HepG2 (cell line): Measurements from ENCODE around the gene BCAS2. TPM values are rescaled to one million over a fixed set of nuclear protein-coding genes. Genes with fewer than 3 reads are reported as not detected.

Experiments
- ATAC-seq: fragments of 200-7000 bp; cut with Tn5 transposase; 3 replicates; pipeline ENCODE4 v1.9.1; 2020; ENCODE audit warnings: mild to moderate bottlenecking, moderate library complexity
- BruUV-seq: library from RNA; stranded (reverse); fragments of 400-500 nt; replicated peaks from 2 replicates; lab custom pipeline; 2021; lab: Mats Ljungman, UMichigan
- CTCF ChIA-PET: fragments of 300-600 bp; formaldehyde crosslinking; extraction: SDS; loops from one replicate; lab custom pipeline; 2021; ENCODE audit warnings: low total read pairs, inconsistent platforms, low intra/inter-chr PET ratio; lab: Yijun Ruan, JAX
- POLR2A ChIA-PET: fragments of 350-600 bp; sonication (Branson Sonifier 250); formaldehyde crosslinking; loops from one replicate; lab custom pipeline; 2020; ENCODE audit warnings: antibody characterized with exemption, inconsistent platforms; lab: Yijun Ruan, JAX
- DNase-seq: peaks from one replicate; pipeline ENCODE4 v3.0.0-alpha.2; 2015; ENCODE audit warnings: low spot score
- FAIRE-seq: peaks from 3 replicates; lab custom pipeline; 2011; peaks lifted over from hg19 to GRCh38; lab: Jason Lieb, UNC
- H2AFZ ChIP-seq: one replicate; pipeline ENCODE4 v1.6.1; 2011; ENCODE audit warnings: low read length, inconsistent platforms
- H3K27ac ChIP-seq: fragments of 300-600 bp; 3 replicates; pipeline ENCODE4 v1.8.0; 2011; ENCODE audit warnings: mixed run types, mild to moderate bottlenecking, mixed read lengths, low read length, inconsistent platforms; ENCODE audit not compliant: insufficient read depth; ENCODE audit errors: extremely low read length
- H3K27me3 ChIP-seq, 2 experiments: fragments of 200-600 bp in 1 of 2; 2 replicates in 1 of 2; 3 replicates in 1 of 2; pipeline versions ENCODE4 v1.6.0 to v1.8.0; 2011; ENCODE audit warnings: low read length in 2 of 2, mild to moderate bottlenecking in 2 of 2, moderate library complexity in 2 of 2, inconsistent platforms in 1 of 2; ENCODE audit not compliant: insufficient read depth in 2 of 2, control insufficient read depth in 1 of 2
- H3K36me3 ChIP-seq, 2 experiments: fragments of 200-600 bp in 1 of 2; replicated peaks in 1 of 2; 2 replicates in 1 of 2; 3 replicates in 1 of 2; pipeline versions ENCODE4 v1.5.1 to v1.8.0; 2011; ENCODE audit warnings: low read length in 2 of 2, inconsistent platforms in 1 of 2; ENCODE audit not compliant: insufficient read depth in 2 of 2, control insufficient read depth in 1 of 2
- H3K4me1 ChIP-seq: 2 replicates; pipeline ENCODE4 v1.5.1; 2012; ENCODE audit warnings: low read length, inconsistent platforms; ENCODE audit not compliant: insufficient read depth
- H3K4me2 ChIP-seq: 2 replicates; pipeline ENCODE4 v1.6.0; 2011; ENCODE audit warnings: low read depth, low read length, inconsistent platforms
- H3K4me3 ChIP-seq, 3 experiments: fragments of 200-600 bp in 1 of 3; sonication (generic), shearing (Covaris generic) in 1 of 3; replicated peaks in 1 of 3; 2 replicates each; pipeline ENCODE4 v1.5.1; 2011 to 2016; ENCODE audit warnings: low read length in 3 of 3, inconsistent platforms in 2 of 3, low read depth in 2 of 3, mild to moderate bottlenecking in 2 of 3, control low read depth in 1 of 3, mixed read lengths in 1 of 3; ENCODE audit not compliant: insufficient read depth in 1 of 3
- H3K79me2 ChIP-seq: one replicate; pipeline ENCODE4 v1.6.1; 2011; ENCODE audit warnings: low read length, inconsistent platforms; ENCODE audit not compliant: insufficient read depth
- H3K9ac ChIP-seq: 2 replicates; pipeline ENCODE4 v1.6.0; 2011; ENCODE audit warnings: mild to moderate bottlenecking, low read depth, low read length, inconsistent platforms; ENCODE audit not compliant: insufficient read depth
- H3K9me3 ChIP-seq: 2 replicates; pipeline ENCODE4 v1.5.1; 2012; ENCODE audit warnings: mild to moderate bottlenecking, low read length
- H4K20me1 ChIP-seq: 2 replicates; pipeline ENCODE4 v1.6.0; 2011; ENCODE audit warnings: inconsistent platforms, mild to moderate bottlenecking, low read length, moderate library complexity; ENCODE audit not compliant: insufficient read depth
- ADNP ChIP-seq: sonication (generic); formaldehyde crosslinking; IDR thresholded peaks from 2 replicates; pipeline ENCODE4 v1.4.0; 2020; ENCODE audit warnings: missing genetic modification reagents
- BHLHE40 ChIP-seq: IDR thresholded peaks from 2 replicates; pipeline ENCODE4 v1.6.1; 2011; ENCODE audit warnings: low read length, improper control_type of control experiment
- FOSL2 ChIP-seq: sonication (generic); formaldehyde crosslinking; IDR thresholded peaks from 2 replicates; pipeline ENCODE4 v1.4.0; 2020; ENCODE audit warnings: missing genetic modification reagents
- FOXK2 ChIP-seq: fragments of 450-650 bp; IDR thresholded peaks from 2 replicates; pipeline ENCODE4 v1.6.1; 2016
- HES4 ChIP-seq: sonication (generic); formaldehyde crosslinking; IDR thresholded peaks from 2 replicates; pipeline ENCODE4 v1.9.0; 2021; ENCODE audit warnings: mild to moderate bottlenecking, missing genetic modification reagents, borderline replicate concordance
- HOMEZ ChIP-seq: IDR thresholded peaks from 2 replicates; pipeline ENCODE4 v1.6.1; 2016; ENCODE audit warnings: low read depth
- KAT8 ChIP-seq: IDR thresholded peaks from 2 replicates; pipeline ENCODE4 v1.6.1; 2016; ENCODE audit warnings: missing genetic modification reagents, missing compliant biosample characterization
- KDM3A ChIP-seq: IDR thresholded peaks from 2 replicates; pipeline ENCODE4 v1.6.1; 2018; ENCODE audit warnings: low read depth, missing compliant biosample characterization
- KLF6 ChIP-seq: IDR thresholded peaks from 2 replicates; pipeline ENCODE4 v1.8.0; 2016; ENCODE audit warnings: missing biosample characterization, missing genetic modification reagents
- POLR2AphosphoS5 ChIP-seq: IDR thresholded peaks from 2 replicates; pipeline ENCODE4 v1.6.1; 2012; ENCODE audit warnings: low read depth, low read length
- TARDBP ChIP-seq: sonication (generic); formaldehyde crosslinking; IDR thresholded peaks from 2 replicates; pipeline ENCODE4 v1.8.0; 2022; ENCODE audit warnings: mild to moderate bottlenecking, missing genetic modification reagents
- ZNF543 ChIP-seq: sonication (generic); formaldehyde crosslinking; IDR thresholded peaks from 2 replicates; pipeline ENCODE4 v1.4.0; 2020; ENCODE audit warnings: mild to moderate bottlenecking, missing genetic modification reagents
- ZNF589 ChIP-seq: sonication (generic); formaldehyde crosslinking; conservative IDR thresholded peaks from 2 replicates; pipeline ENCODE4 v1.8.0; 2022; ENCODE audit warnings: mild to moderate bottlenecking, moderate library complexity, missing genetic modification reagents
- ZNF713 ChIP-seq: sonication (generic); formaldehyde crosslinking; IDR thresholded peaks from 2 replicates; pipeline ENCODE4 v1.4.0; 2020; ENCODE audit warnings: mild to moderate bottlenecking, missing genetic modification reagents
- WGBS: methylation state at CpG from one replicate; pipeline ENCODE4 v1.1.6; 2017; ENCODE audit warnings: low lambda C conversion rate; 5-methylcytosine and 5-hydroxymethylcytosine counted together
- in situ Hi-C: cut with HindIII; loops from 2 replicates; pipeline ENCODE4 v1.10.0; 2017; ENCODE audit warnings: low pct_unique_long_range_greater_than_20kb; ENCODE audit not compliant: extremely low pct_ligation_motif_present
- intact Hi-C: fragments of 100-400 bp; cut with micrococcal nuclease; formaldehyde crosslinking; loops from one replicate; pipeline ENCODE4 v1.10.0; 2022; ENCODE audit not compliant: unreplicated experiment
- polyA plus RNA-seq, 8 experiments: library from polyadenylated mRNA; depleted of rRNA in 3 of 8; stranded (reverse) in 7 of 8; unstranded in 1 of 8; fragments of >200 nt; fragmentation: Illumina TruSeq in 4 of 8; extraction: Trizol in 4 of 8; gene quantifications; 2 replicates each; pipeline versions ENCODE4 v1.2.1 to v1.2.3, GENCODE V29; 2011 to 2016; ENCODE audit warnings: low read depth in 4 of 8, missing spikeins in 1 of 8, mixed read lengths in 1 of 8; ENCODE audit not compliant: insufficient read depth in 1 of 8
- total RNA-seq, 5 experiments: library from RNA; depleted of rRNA; stranded (reverse); fragments of >200 nt; fragmentation: Illumina TruSeq; extraction: Trizol; gene quantifications; 2 replicates each; pipeline ENCODE4 v1.2.3, GENCODE V29; 2016; ENCODE audit warnings: low read depth in 1 of 5
- TF ChIP-seq, protein P1 (sequence below): sonication (generic); formaldehyde crosslinking; IDR thresholded peaks from 2 replicates; pipeline ENCODE4 v1.9.0; 2021; ENCODE audit warnings: missing genetic modification reagents, mild to moderate bottlenecking, borderline replicate concordance
- TF ChIP-seq, protein P2 (sequence below): sonication (generic); formaldehyde crosslinking; IDR thresholded peaks from 2 replicates; pipeline ENCODE4 v1.5.0; 2020; ENCODE audit warnings: mild to moderate bottlenecking, missing genetic modification reagents, borderline replicate concordance

Gene BCAS2
- total and polyA plus RNA-seq, 2 of the 13 experiments (the other 11 are each of a cell fraction or from before 2014, with no cell fraction given) = 18.0 to 47.4 TPM

- ATAC-seq (no peak), FAIRE-seq (no peak), DNase-seq (no peak)
- no peaks in the 10 kb centered on the region for H3K27me3 ChIP-seq
- in situ Hi-C loops = no loop called here
- 9% methylated on average over 1 of the region's 1 CpG for WGBS
- no TSS peak for BruUV-seq
- no peak overlapping the region for H3K27ac ChIP-seq
- ChIA-PET POLR2A (no interaction called here), CTCF (no interaction called here)
- TF ChIP-seq POLR2AphosphoS5 (no peak), ADNP (CRISPR knock-in tag) (no peak), ZNF589 (CRISPR knock-in tag) (no peak), BHLHE40 (no peak)
- TF ChIP-seq, protein P1, sequence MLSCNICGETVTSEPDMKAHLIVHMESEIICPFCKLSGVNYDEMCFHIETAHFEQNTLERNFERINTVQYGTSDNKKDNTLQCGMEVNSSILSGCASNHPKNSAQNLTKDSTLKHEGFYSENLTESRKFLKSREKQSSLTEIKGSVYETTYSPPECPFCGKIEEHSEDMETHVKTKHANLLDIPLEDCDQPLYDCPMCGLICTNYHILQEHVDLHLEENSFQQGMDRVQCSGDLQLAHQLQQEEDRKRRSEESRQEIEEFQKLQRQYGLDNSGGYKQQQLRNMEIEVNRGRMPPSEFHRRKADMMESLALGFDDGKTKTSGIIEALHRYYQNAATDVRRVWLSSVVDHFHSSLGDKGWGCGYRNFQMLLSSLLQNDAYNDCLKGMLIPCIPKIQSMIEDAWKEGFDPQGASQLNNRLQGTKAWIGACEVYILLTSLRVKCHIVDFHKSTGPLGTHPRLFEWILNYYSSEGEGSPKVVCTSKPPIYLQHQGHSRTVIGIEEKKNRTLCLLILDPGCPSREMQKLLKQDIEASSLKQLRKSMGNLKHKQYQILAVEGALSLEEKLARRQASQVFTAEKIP (CRISPR knock-in tag) = no peak
- no peaks in the 10 kb centered on the region for H4K20me1 ChIP-seq
- no peak overlapping the region for H3K4me3 ChIP-seq
- intact Hi-C loops = no loop called here
- H3K9ac ChIP-seq = no peak overlapping the region
- H3K4me1 ChIP-seq = peaks cover 26% of the 10 kb centered on the region
- H3K9me3 ChIP-seq = no peaks in the 10 kb centered on the region
- no peak overlapping the region for H3K4me2 ChIP-seq
- H2AFZ ChIP-seq = no peak overlapping the region
- no peaks in the 10 kb centered on the region for H3K79me2 ChIP-seq
- H3K36me3 ChIP-seq = no peaks in the 10 kb centered on the region
These were observed 36.1 kb downstream of the BCAS2 start for GRCh38 chr1:114545315-114545714.

DNA sequence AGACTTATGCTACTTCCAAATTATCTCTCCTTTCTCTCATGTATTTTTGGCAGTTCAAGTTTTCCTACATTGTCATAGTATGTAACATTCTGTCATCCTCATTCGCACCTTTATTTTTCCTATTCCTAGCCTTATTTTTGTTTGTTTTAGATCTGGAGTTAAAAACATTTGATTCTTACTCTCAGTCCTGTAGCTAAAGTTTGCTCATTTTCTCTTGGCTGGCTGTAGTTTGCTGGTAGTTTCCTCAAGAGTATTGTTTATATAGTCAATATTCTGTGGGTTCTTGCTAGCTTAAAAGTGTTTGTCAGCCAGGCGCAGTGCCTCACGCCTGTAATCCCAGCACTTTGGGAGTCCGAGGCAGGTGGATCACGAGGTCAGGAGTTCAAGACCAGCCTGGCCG is 40.6 kb downstream of the BCAS2 start:
- ChIA-PET POLR2A (no interaction called here), CTCF (no interaction called here)
- no peaks in the 10 kb centered on the region for H3K36me3 ChIP-seq
- in situ Hi-C loops = no loop called here
- H2AFZ ChIP-seq = no peak overlapping the region
- no peak overlapping the region for H3K9ac ChIP-seq
- DNase-seq (no peak), ATAC-seq (no peak), FAIRE-seq (no peak)
- no peaks in the 10 kb centered on the region; a peak in 1 of 5 replicates for H3K27me3 ChIP-seq
- H3K79me2 ChIP-seq = no peaks in the 10 kb centered on the region
- no peak overlapping the region for H3K4me3 ChIP-seq
- no peak overlapping the region for H3K27ac ChIP-seq
- BruUV-seq = no TSS peak
- H3K4me1 ChIP-seq = peaks cover 19% of the 10 kb centered on the region; the same call in 1 of the 2 replicates
- H3K4me2 ChIP-seq = no peak overlapping the region
- no peaks in the 10 kb centered on the region for H3K9me3 ChIP-seq
- 10% methylated on average over 6 of the region's 6 CpGs for WGBS
- H4K20me1 ChIP-seq = no peaks in the 10 kb centered on the region
- intact Hi-C loops = no loop called here
- TF ChIP-seq HOMEZ = no peak
- TF ChIP-seq KDM3A = no peak
- TF ChIP-seq TARDBP (CRISPR knock-in tag) = no peak
- TF ChIP-seq KLF6 (CRISPR knock-in tag) = no peak
- TF ChIP-seq FOSL2 (CRISPR knock-in tag) = no peak
- TF ChIP-seq, protein P2, sequence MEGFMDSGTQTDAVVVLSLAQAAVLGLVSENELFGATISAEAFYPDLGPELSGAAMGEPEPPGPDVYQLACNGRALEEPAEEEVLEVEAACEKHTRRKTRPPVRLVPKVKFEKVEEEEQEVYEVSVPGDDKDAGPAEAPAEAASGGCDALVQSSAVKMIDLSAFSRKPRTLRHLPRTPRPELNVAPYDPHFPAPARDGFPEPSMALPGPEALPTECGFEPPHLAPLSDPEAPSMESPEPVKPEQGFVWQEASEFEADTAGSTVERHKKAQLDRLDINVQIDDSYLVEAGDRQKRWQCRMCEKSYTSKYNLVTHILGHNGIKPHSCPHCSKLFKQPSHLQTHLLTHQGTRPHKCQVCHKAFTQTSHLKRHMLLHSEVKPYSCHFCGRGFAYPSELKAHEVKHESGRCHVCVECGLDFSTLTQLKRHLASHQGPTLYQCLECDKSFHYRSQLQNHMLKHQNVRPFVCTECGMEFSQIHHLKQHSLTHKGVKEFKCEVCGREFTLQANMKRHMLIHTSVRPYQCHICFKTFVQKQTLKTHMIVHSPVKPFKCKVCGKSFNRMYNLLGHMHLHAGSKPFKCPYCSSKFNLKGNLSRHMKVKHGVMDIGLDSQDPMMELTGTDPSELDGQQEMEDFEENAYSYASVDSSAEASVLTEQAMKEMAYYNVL (CRISPR knock-in tag) = no peak
- no peak for TF ChIP-seq ZNF543 (CRISPR knock-in tag)
- TF ChIP-seq HES4 (CRISPR knock-in tag) = no peak
- no peak for TF ChIP-seq FOXK2
- no peak for TF ChIP-seq KAT8 (CRISPR knock-in tag)
- no peak for TF ChIP-seq ZNF713
